Activated CD8-positive, alpha-beta T cell treated with anti-CD3 and anti-CD28 coated beads, Interleukin-2, amount 10 ng/mL, durations not matched to agents 7 days and 5 days (primary cell): ENCODE data around the gene TMEM150A. TPM values are rescaled to one million over a fixed set of nuclear protein-coding genes. Genes with fewer than 3 reads are reported as not detected.
"Not testable (repeated sequence)": the region's sequence is repeated elsewhere in the genome, so short reads cannot be mapped to it uniquely, and the experiment has no call there.

Source experiments
- ATAC-seq: fragments of 150-1000 bp; cut with Tn5 transposase; one replicate; pipeline ENCODE4 v1.10.0; 2021; ENCODE audit warnings: moderate library complexity
- CTCF ChIA-PET: fragments of 350-600 bp; sonication (Branson Sonifier 250); formaldehyde crosslinking; loops from one replicate; lab custom pipeline; 2021; ENCODE audit warnings: antibody characterized with exemption; lab: Charles Lee
- POLR2A ChIA-PET: fragments of 350-600 bp; sonication (Branson Sonifier 250); formaldehyde crosslinking; loops from one replicate; lab custom pipeline; 2021; ENCODE audit warnings: antibody characterized with exemption; lab: Charles Lee
- DNase-seq: peaks from one replicate; pipeline ENCODE4 v3.0.0-alpha.2; 2020
- H3K27ac Mint-ChIP-seq: one replicate; pipeline ENCODE4 v1.8.0; 2021; ENCODE audit warnings: mild to moderate bottlenecking, mixed read lengths
- H3K27me3 Mint-ChIP-seq: one replicate; pipeline ENCODE4 v1.8.0; 2021; ENCODE audit warnings: low read depth, mixed read lengths
- H3K36me3 Mint-ChIP-seq: one replicate; pipeline ENCODE4 v1.8.0; 2021; ENCODE audit warnings: low read depth, mixed read lengths
- H3K4me1 Mint-ChIP-seq: one replicate; pipeline ENCODE4 v1.8.0; 2021; ENCODE audit warnings: low read depth, mixed read lengths
- H3K4me3 Mint-ChIP-seq: one replicate; pipeline ENCODE4 v1.8.0; 2021; ENCODE audit warnings: mild to moderate bottlenecking, mixed read lengths
- H3K9me3 Mint-ChIP-seq: one replicate; pipeline ENCODE4 v1.8.0; 2022; ENCODE audit warnings: mixed read lengths; ENCODE audit not compliant: insufficient read depth
- total RNA-seq, 2 experiments: library from RNA; stranded (reverse); gene quantifications; one replicate each; pipeline ENCODE4 v1.2.3, GENCODE V29; 2021

The TMEM150A gene
- total RNA-seq, 2 experiments from 2014 or later, result 1.7 to 1.9 TPM

DNA sequence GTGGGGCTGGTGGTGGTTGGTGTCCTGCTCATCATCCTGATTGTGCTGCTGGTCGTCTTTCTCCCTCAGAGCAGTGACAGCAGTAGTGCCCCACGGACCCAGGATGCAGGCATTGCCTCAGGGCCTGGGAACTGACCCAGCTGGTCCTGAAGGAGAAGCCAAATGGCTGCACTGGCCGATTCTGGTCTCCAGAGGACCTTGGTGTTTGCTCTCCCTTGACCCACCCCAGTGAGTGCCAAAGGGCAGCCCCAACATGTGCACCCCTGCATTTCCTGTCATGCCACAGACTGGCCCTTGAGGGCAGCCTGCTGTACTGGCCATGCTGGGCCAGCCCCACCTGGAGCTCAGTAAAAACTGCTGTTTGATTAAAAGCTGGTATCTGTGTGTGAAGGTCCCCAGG, 9.5 kb downstream of the TMEM150A start:
- H3K36me3 Mint-ChIP-seq, result peaks cover 34% of the 10 kb centered on the region
- ChIA-PET CTCF (no interaction called here), POLR2A (interaction anchor here (1.0 to 4.6 kb wide), 2 partner anchors 9 to 12 kb away, joined by 3 to 28 read pairs; partner anchors contain the start of gene VAMP5)
- H3K4me3 Mint-ChIP-seq, result no peak overlapping the region
- H3K4me1 Mint-ChIP-seq, result peaks cover 51% of the 10 kb centered on the region
- H3K9me3 Mint-ChIP-seq, result no peaks in the 10 kb centered on the region
- H3K27ac Mint-ChIP-seq, result no peak overlapping the region
- DNase-seq (no peak), ATAC-seq (no peak)
- H3K27me3 Mint-ChIP-seq, result no peaks in the 10 kb centered on the region

- H3K27ac Mint-ChIP-seq, DNase-seq, H3K27me3 Mint-ChIP-seq, CTCF ChIA-PET, H3K4me3 Mint-ChIP-seq, ATAC-seq, H3K9me3 Mint-ChIP-seq: not testable (repeated sequence)
- peaks cover 53% of the 10 kb centered on the region for H3K4me1 Mint-ChIP-seq
- POLR2A ChIA-PET, result interaction anchor here (1.0 kb wide), 1 partner anchor 13 kb away, joined by 3 read pairs; no protein-coding TSS in a partner anchor
- peaks cover 31% of the 10 kb centered on the region for H3K36me3 Mint-ChIP-seq
These were observed 10.2 kb downstream of the TMEM150A start for GRCh38 chr2:85592299-85592698.

- ATAC-seq, result no peak
- Mint-ChIP-seq H3K4me1 (peaks cover 49% of the 10 kb centered on the region), H3K9me3 (no peaks in the 10 kb centered on the region), H3K4me3 (no peak overlapping the region), H3K36me3 (peaks cover 24% of the 10 kb centered on the region), H3K27me3 (no peaks in the 10 kb centered on the region), H3K27ac (no peak overlapping the region)
- ChIA-PET CTCF (no interaction called here), POLR2A (interaction anchor here (0.6 to 2.2 kb wide), 3 partner anchors 8 to 31 kb away, joined by 3 to 6 read pairs (median 5); partner anchors contain the start of gene GGCX)
- no peak for DNase-seq
These were observed 10.9 kb downstream of the TMEM150A start for GRCh38 chr2:85591563-85591962.

DNA sequence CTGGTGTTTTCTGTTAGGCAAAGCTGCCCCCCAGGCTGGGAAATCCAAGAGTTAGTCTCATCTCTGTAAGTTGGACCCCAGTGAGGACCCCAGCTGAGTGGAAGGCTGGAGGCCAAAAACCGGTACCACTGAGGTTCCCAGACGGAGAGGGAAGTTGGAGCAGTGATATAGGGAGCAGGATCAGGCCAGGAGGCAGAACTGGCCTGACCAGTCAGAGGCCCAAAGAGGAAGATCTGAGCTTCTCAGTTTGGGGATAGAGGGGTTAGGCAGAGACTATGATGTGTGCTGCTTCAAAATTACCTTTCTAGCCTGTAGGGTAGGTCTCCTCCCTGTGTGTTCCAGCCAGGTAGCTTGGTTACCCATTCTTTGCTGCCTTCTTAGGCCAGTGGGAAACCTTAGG, 11.5 kb downstream of the TMEM150A start:
- peaks cover 51% of the 10 kb centered on the region for H3K4me1 Mint-ChIP-seq
- ChIA-PET CTCF (no interaction called here), POLR2A (interaction anchor here (0.9 to 2.2 kb wide), 3 partner anchors 8 to 30 kb away, joined by 3 to 6 read pairs (median 5); partner anchors contain the start of gene GGCX)
- H3K36me3 Mint-ChIP-seq, result peaks cover 23% of the 10 kb centered on the region
- ATAC-seq, result no peak
- no peak overlapping the region for H3K4me3 Mint-ChIP-seq
- H3K9me3 Mint-ChIP-seq, result no peaks in the 10 kb centered on the region
- no peak for DNase-seq
- no peak overlapping the region for H3K27ac Mint-ChIP-seq
- no peaks in the 10 kb centered on the region for H3K27me3 Mint-ChIP-seq

DNA sequence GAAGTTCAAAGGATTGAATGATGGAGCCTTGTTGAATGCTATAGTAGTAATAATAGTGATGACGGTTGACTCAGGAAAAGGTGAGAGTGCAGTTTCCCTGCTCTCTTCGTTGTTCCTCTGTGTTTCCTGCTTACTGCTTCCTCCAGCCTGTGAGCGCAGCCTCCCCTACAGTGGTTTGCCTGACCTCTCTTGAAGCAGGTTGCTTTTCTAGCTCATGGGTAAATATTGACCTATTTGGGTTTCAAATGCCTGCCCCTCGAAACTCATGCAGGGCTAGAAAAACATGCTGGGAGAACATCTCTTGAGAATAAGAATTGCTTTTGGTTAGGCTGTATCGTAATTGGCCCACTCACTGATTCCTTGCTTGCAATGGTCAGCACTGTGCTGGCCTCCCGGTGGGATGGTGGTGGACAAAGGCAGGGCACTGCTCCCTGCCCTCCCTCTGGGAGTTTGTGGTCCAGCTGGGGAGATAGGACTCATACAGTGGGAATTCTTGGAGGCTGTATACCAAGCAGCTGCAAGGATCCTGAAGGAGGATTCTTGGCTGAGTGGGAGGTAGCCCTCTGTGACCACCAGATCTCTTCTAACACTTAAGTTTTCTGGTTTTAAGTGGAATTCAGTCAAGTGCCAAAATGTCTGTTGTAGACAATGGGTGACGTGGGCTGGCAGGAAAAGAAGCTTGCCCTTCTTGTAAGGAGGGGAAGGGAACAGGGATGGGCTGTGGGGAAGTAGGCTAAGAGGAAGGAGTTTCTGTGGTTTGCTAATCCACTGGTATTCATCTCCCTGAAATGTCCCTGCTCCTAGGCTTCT, 12.3 kb downstream of the TMEM150A start:
- peak overlapping the region; percentile 22 for H3K27ac Mint-ChIP-seq

GRCh38 chr2:85589181-85589580, 13.3 kb downstream of the TMEM150A start:
- ChIA-PET POLR2A (interaction anchor here (2.2 kb wide), 1 partner anchor 10 kb away, joined by 6 read pairs; no protein-coding TSS in a partner anchor), CTCF (no interaction called here)
- ATAC-seq (no peak), DNase-seq (no peak)
- Mint-ChIP-seq H3K27ac (no peak overlapping the region), H3K36me3 (peaks cover 13% of the 10 kb centered on the region), H3K4me1 (peaks cover 51% of the 10 kb centered on the region), H3K9me3 (no peaks in the 10 kb centered on the region), H3K4me3 (no peak overlapping the region), H3K27me3 (no peaks in the 10 kb centered on the region)

More for the DNA sequence above, 12.3 kb downstream of the TMEM150A start:
- Mint-ChIP-seq H3K36me3 (peaks cover 16% of the 10 kb centered on the region), H3K9me3 (no peaks in the 10 kb centered on the region), H3K4me1 (peaks cover 54% of the 10 kb centered on the region), H3K27me3 (no peaks in the 10 kb centered on the region), H3K4me3 (no peak overlapping the region)
- no peak for DNase-seq
- ATAC-seq, result no peak
- CTCF ChIA-PET, result no interaction called here
- POLR2A ChIA-PET, result interaction anchor here (0.9 to 2.2 kb wide), 3 partner anchors 9 to 29 kb away, joined by 3 to 6 read pairs (median 5); partner anchors contain the start of gene GGCX

- H3K4me3 Mint-ChIP-seq, result no peak overlapping the region
These were observed 13.9 kb downstream of the TMEM150A start for GRCh38 chr2:85588645-85589044.

GRCh38 chr2:85588236-85588635, 14.3 kb downstream of the TMEM150A start:
- no peak for DNase-seq
- POLR2A ChIA-PET, result interaction anchor here (1.0 to 1.9 kb wide), 2 partner anchors 10 to 11 kb away, joined by 6 read pairs; no protein-coding TSS in a partner anchor
- H3K27ac Mint-ChIP-seq, result peak overlapping the region; percentile 50

More at GRCh38 chr2:85588645-85589044, 13.9 kb downstream of the TMEM150A start:
- ATAC-seq (no peak), DNase-seq (no peak)
- H3K9me3 Mint-ChIP-seq, result no peaks in the 10 kb centered on the region
- peaks cover 52% of the 10 kb centered on the region for H3K4me1 Mint-ChIP-seq
- peaks cover 13% of the 10 kb centered on the region for H3K36me3 Mint-ChIP-seq
- peak overlapping the region; percentile 10 for H3K27ac Mint-ChIP-seq
- ChIA-PET CTCF (no interaction called here), POLR2A (interaction anchor here (1.9 kb wide), 1 partner anchor 11 kb away, joined by 6 read pairs; no protein-coding TSS in a partner anchor)
- no peaks in the 10 kb centered on the region for H3K27me3 Mint-ChIP-seq

DNA sequence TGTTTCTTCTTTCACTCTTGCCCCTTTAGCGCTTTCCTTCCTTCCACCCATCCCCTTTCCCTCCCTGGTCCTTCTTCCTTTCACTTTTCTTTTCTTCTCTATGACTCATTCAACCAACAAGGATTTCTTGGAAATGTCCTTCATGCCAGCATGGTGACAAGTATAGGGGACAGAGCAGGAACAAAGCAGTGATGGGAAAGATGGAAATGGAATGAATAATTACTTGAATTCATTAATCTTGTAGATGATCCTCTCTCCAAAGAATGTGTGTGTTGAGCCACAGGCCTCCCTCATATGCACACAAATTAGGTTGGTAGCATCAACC, 16.8 kb downstream of the TMEM150A start:
- ChIA-PET POLR2A (interaction anchor here (0.9 to 3.8 kb wide), 2 partner anchors 9 to 25 kb away, joined by 4 to 28 read pairs; partner anchors contain the start of gene RNF181), CTCF (interaction anchor here (0.8 to 3.1 kb wide), 5 partner anchors 19 to 166 kb away, joined by 3 to 11 read pairs (median 4); no protein-coding TSS in a partner anchor)
- H3K27me3 Mint-ChIP-seq, result no peaks in the 10 kb centered on the region
- DNase-seq (no peak), ATAC-seq (no peak)
- peak overlapping the region; percentile 91 for H3K27ac Mint-ChIP-seq
- H3K4me3 Mint-ChIP-seq, result peak overlapping the region; percentile 87
- H3K36me3 Mint-ChIP-seq, result peaks cover 19% of the 10 kb centered on the region
- H3K4me1 Mint-ChIP-seq, result peaks cover 71% of the 10 kb centered on the region
- H3K9me3 Mint-ChIP-seq, result no peaks in the 10 kb centered on the region

More at GRCh38 chr2:85588236-85588635, 14.3 kb downstream of the TMEM150A start:
- Mint-ChIP-seq H3K4me1 (peaks cover 56% of the 10 kb centered on the region), H3K27me3 (no peaks in the 10 kb centered on the region), H3K36me3 (peaks cover 13% of the 10 kb centered on the region), H3K9me3 (no peaks in the 10 kb centered on the region), H3K4me3 (no peak overlapping the region)
- CTCF ChIA-PET, result interaction anchor here (1.2 kb wide), 1 partner anchor 49 kb away, joined by 5 read pairs; no protein-coding TSS in a partner anchor
- no peak for ATAC-seq

DNA sequence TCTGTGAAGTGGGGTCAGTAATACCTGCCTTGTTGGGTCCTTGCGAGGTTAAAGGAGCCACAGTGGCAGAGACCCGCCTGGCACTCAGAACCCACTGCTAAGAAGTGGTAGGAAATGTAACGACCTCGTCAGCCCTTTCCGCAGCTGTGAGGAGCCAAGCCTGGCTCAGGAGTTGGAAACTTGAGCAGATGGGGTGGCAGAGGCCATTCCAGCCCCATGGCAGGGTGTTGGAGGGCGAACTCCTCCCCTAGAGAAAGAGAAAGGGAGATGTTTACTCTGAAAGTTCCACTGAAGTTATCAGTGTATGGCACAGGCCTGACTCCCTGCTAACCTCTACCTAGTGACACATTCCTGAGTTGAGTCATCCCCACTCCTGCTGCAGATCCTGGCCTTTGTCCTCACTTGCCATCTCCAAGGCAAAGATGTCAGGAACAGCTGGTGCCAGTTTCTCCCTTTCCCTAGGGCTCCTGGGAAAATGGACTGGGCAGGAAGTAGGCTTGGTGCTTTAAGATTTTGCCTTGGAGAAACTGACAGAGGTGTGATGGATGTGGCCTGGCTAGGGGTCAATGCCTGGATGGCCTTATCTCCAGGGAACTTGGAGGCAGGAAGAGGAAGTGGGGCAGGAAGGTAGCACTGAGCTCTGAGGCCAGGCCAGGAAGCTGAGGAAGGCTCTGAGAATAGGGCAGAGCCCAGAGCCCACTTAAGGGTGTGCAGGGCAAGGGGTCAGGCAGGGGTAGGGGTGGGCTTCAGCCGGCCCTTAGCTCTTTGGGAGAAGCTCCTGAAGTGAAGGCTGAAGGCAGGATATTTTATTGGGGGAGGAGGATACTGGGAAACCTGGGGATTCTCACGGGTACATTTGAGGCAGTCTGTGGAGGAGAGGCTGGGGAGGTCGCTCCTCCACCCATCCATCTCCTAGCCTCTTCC, 17.4 kb downstream of the TMEM150A start:
- H3K27ac Mint-ChIP-seq, result peak overlapping the region; percentile 91
- peak overlapping the region; percentile 87 for H3K4me3 Mint-ChIP-seq
- ATAC-seq, result peak; percentile 61
- peaks cover 71% of the 10 kb centered on the region for H3K4me1 Mint-ChIP-seq
- H3K27me3 Mint-ChIP-seq, result no peaks in the 10 kb centered on the region
- H3K9me3 Mint-ChIP-seq, result no peaks in the 10 kb centered on the region
- POLR2A ChIA-PET, result interaction anchor here (0.9 to 3.8 kb wide), 4 partner anchors 10 to 258 kb away, joined by 4 to 28 read pairs (median 4); partner anchors contain the start of genes RNF181 and TGOLN2
- H3K36me3 Mint-ChIP-seq, result peaks cover 21% of the 10 kb centered on the region
- CTCF ChIA-PET, result interaction anchor here (0.8 to 3.1 kb wide), 6 partner anchors 10 to 165 kb away, joined by 3 to 11 read pairs (median 4); partner anchors contain the start of gene RNF181
- DNase-seq, result peak; percentile 32
